C4-2B (cell line): ENCODE results near the gene RPL29.

Experiments
- H3K27ac ChIP-seq: fragments of 450-650 bp; 2 replicates; pipeline ENCODE4 v1.5.1; 2017
- CTCF ChIP-seq: fragments of 450-650 bp; conservative IDR thresholded peaks from 2 replicates; pipeline ENCODE4 v1.5.1; 2017; ENCODE audit warnings: mild to moderate bottlenecking
- ZFX ChIP-seq: fragments of 450-650 bp; IDR thresholded peaks from 2 replicates; pipeline ENCODE4 v1.6.1; 2017

RPL29 gene

GRCh38 chr3:52004906-52005395 is 9.3 kb upstream of the RPL29 start:
- no peak for TF ChIP-seq ZFX
- no peak for TF ChIP-seq CTCF
- peak overlapping the region; percentile 23 for H3K27ac ChIP-seq

- H3K27ac ChIP-seq, result no peak overlapping the region
- TF ChIP-seq CTCF (no peak), ZFX (no peak)
Measured at GRCh38 chr3:52004163-52004787, 8.6 kb upstream of the RPL29 start.

- H3K27ac ChIP-seq, result no peak overlapping the region
- TF ChIP-seq ZFX, result no peak
- TF ChIP-seq CTCF, result no peak
Measured at GRCh38 chr3:52002748-52003147, 7.1 kb upstream of the RPL29 start.

GRCh38 chr3:52001443-52001974 is 5.8 kb upstream of the RPL29 start:
- no peak for TF ChIP-seq ZFX
- TF ChIP-seq CTCF, result peak; percentile 92
- H3K27ac ChIP-seq, result no peak overlapping the region

- no peak overlapping the region for H3K27ac ChIP-seq
- TF ChIP-seq CTCF (no peak), ZFX (no peak)
Measured at GRCh38 chr3:51999846-52000245, 4.2 kb upstream of the RPL29 start.

GRCh38 chr3:51998774-51999173 is 3.1 kb upstream of the RPL29 start:
- TF ChIP-seq CTCF, result no peak
- no peak for TF ChIP-seq ZFX
- no peak overlapping the region for H3K27ac ChIP-seq

GRCh38 chr3:51997935-51998596 is 2.4 kb upstream of the RPL29 start:
- TF ChIP-seq ZFX (no peak), CTCF (no peak)
- no peak overlapping the region for H3K27ac ChIP-seq
